Neural cell (in vitro differentiated cells): ENCODE results near the gene POPDC2. TPM values are rescaled to one million over a fixed set of nuclear protein-coding genes. Genes with fewer than 3 reads are reported as not detected.

Experiments used
- H2AFZ ChIP-seq: fragments of 200-600, 300-800 bp; sonication (generic), shearing (Covaris generic); 2 replicates; pipeline ENCODE4 v1.6.0; 2014; ENCODE audit warnings: low read depth, mild to moderate bottlenecking, antibody characterized with exemption, low read length, moderate library complexity
- H3F3A ChIP-seq: fragments of 200-600 bp; shearing (Covaris generic); 2 replicates; pipeline ENCODE4 v1.6.1; 2016; ENCODE audit warnings: mild to moderate bottlenecking, moderate library complexity, mixed read lengths, antibody characterized with exemption, low read length; ENCODE audit not compliant: insufficient read depth, poor library complexity, severe bottlenecking
- H3K27ac ChIP-seq: fragments of 200-600, 300-800 bp; sonication (generic), shearing (Covaris generic); 2 replicates; pipeline ENCODE4 v1.5.1; 2014; ENCODE audit warnings: mild to moderate bottlenecking, low read length, moderate library complexity
- H3K27me3 ChIP-seq: fragments of 300-800, 200-600 bp; sonication (generic), shearing (Covaris generic); 2 replicates; pipeline ENCODE4 v1.6.0; 2014; ENCODE audit warnings: mild to moderate bottlenecking, low read depth, low read length, moderate library complexity; ENCODE audit not compliant: insufficient read depth
- H3K36me3 ChIP-seq: fragments of 300-800, 200-600 bp; sonication (generic), shearing (Covaris generic); 2 replicates; pipeline ENCODE4 v1.5.1; 2014; ENCODE audit warnings: mild to moderate bottlenecking, antibody characterized with exemption, low read length, moderate library complexity; ENCODE audit not compliant: insufficient read depth
- H3K4me2 ChIP-seq: fragments of 300-800, 200-600 bp; sonication (generic), shearing (Covaris generic); 2 replicates; pipeline ENCODE4 v1.6.0; 2014; ENCODE audit warnings: mild to moderate bottlenecking, low read length
- H3K4me3 ChIP-seq: fragments of 300-800, 200-600 bp; sonication (generic), shearing (Covaris generic); 2 replicates; pipeline ENCODE4 v1.5.1; 2014; ENCODE audit warnings: mild to moderate bottlenecking, low read length, moderate library complexity
- H3K79me2 ChIP-seq: fragments of 200-600 bp; shearing (Covaris generic); replicated peaks from 2 replicates; pipeline ENCODE4 v1.6.0; 2014; ENCODE audit warnings: mild to moderate bottlenecking, low read length, moderate library complexity; ENCODE audit not compliant: insufficient read depth
- H3K9ac ChIP-seq: fragments of 300-800, 200-600 bp; sonication (generic), shearing (Covaris generic); 2 replicates; pipeline ENCODE4 v1.6.1; 2016; ENCODE audit warnings: mild to moderate bottlenecking, low read length, mixed read lengths
- H3K9me2 ChIP-seq: fragments of 200-600 bp; shearing (Covaris generic); 2 replicates; pipeline ENCODE4 v1.6.1; 2016; ENCODE audit warnings: mild to moderate bottlenecking, low read length, mixed read lengths; ENCODE audit not compliant: insufficient read depth
- H3K9me3 ChIP-seq: fragments of 200-600, 300-800 bp; sonication (generic), shearing (Covaris generic); 2 replicates; pipeline ENCODE4 v1.6.1; 2016; ENCODE audit warnings: mild to moderate bottlenecking, mixed run types, low read length, moderate library complexity, mixed read lengths
- H4K20me1 ChIP-seq: fragments of 200-600 bp; shearing (Covaris generic); 2 replicates; pipeline ENCODE4 v1.6.1; 2016; ENCODE audit warnings: mild to moderate bottlenecking, mixed run types; ENCODE audit not compliant: insufficient read depth
- EP300 ChIP-seq: fragments of 450-650 bp; conservative IDR thresholded peaks from 2 replicates; pipeline ENCODE4 v1.6.1; 2014; ENCODE audit warnings: antibody characterized with exemption, mild to moderate bottlenecking, moderate library complexity; ENCODE audit not compliant: poor library complexity, severe bottlenecking
- EZH2 ChIP-seq: fragments of 200-600, 300-800 bp; shearing (Covaris generic), sonication (generic); IDR thresholded peaks from 2 replicates; pipeline ENCODE4 v1.6.1; 2014; ENCODE audit warnings: antibody characterized with exemption, low read length, borderline replicate concordance, mild to moderate bottlenecking; ENCODE audit not compliant: insufficient read depth, poor library complexity, severe bottlenecking
- MXI1 ChIP-seq: fragments of 450-650 bp; conservative IDR thresholded peaks from 2 replicates; pipeline ENCODE4 v1.6.1; 2014; ENCODE audit warnings: antibody characterized with exemption, mild to moderate bottlenecking; ENCODE audit not compliant: poor library complexity, severe bottlenecking
- POLR2AphosphoS5 ChIP-seq: IDR thresholded peaks from 2 replicates; pipeline ENCODE4 v1.6.1; 2012
- RAD21 ChIP-seq: fragments of 450-650 bp; conservative IDR thresholded peaks from 2 replicates; pipeline ENCODE4 v1.6.1; 2014; ENCODE audit warnings: antibody characterized with exemption, mild to moderate bottlenecking, moderate library complexity
- SMC3 ChIP-seq: fragments of 450-650 bp; conservative IDR thresholded peaks from 2 replicates; pipeline ENCODE4 v1.6.1; 2014; ENCODE audit warnings: antibody characterized with exemption, mild to moderate bottlenecking, moderate library complexity; ENCODE audit not compliant: poor library complexity
- TAF1 ChIP-seq: IDR thresholded peaks from 2 replicates; pipeline ENCODE4 v1.6.1; 2012; ENCODE audit warnings: low read depth
- polyA plus RNA-seq: library from polyadenylated mRNA; depleted of rRNA; stranded (reverse); fragments of >200 nt; gene quantifications from 2 replicates; pipeline ENCODE4 v1.2.3, GENCODE V29; 2014
- TF ChIP-seq, protein P1 (sequence below): fragments of 450-650 bp; IDR thresholded peaks from 2 replicates; pipeline ENCODE4 v1.5.1; 2014; ENCODE audit warnings: antibody characterized with exemption, mild to moderate bottlenecking, moderate library complexity; ENCODE audit not compliant: poor library complexity, severe bottlenecking
- TF ChIP-seq, protein P2 (sequence below): IDR thresholded peaks from 2 replicates; pipeline ENCODE4 v1.6.1; 2012; ENCODE audit warnings: borderline replicate concordance

POPDC2 gene
- polyA plus RNA-seq, 1 donor from 2014 or later = 3.4 TPM

DNA sequence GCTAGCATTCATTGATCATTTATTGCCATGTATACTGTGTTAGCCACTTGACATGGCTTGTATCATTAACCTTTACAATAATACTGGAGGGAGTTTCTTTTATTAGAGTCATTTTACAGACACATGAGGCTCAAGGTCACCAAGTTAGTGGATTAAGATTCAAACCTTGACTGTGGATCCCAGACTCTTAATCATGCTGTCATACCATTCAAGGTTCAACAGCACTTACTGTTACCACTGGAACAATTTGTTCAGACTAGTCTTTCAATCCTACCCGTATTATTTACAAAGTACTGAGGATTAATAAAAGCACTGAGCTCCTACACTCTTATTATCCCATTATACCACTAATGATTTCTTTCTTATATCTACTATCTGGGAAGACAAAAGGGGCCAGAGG lies 15.6 kb upstream of the POPDC2 start:
- peak overlapping the region; percentile 76 for H3K4me2 ChIP-seq
- peak overlapping the region; percentile 79 for H3K4me3 ChIP-seq
- H3K79me2 ChIP-seq = peaks cover 15% of the 10 kb centered on the region
- H2AFZ ChIP-seq = no peak overlapping the region
- H3F3A ChIP-seq = no peaks in the 10 kb centered on the region
- H3K36me3 ChIP-seq = no peaks in the 10 kb centered on the region
- no peak overlapping the region for H3K27ac ChIP-seq
- no peaks in the 10 kb centered on the region for H3K27me3 ChIP-seq
- no peaks in the 10 kb centered on the region for H3K9me2 ChIP-seq
- H3K9me3 ChIP-seq = no peaks in the 10 kb centered on the region
- peak overlapping the region; percentile 67 for H3K9ac ChIP-seq
- no peaks in the 10 kb centered on the region for H4K20me1 ChIP-seq
- TF ChIP-seq TAF1 (no peak), EP300 (no peak), POLR2AphosphoS5 (no peak), EZH2 (no peak), MXI1 (no peak), SMC3 (no peak), RAD21 (no peak)
- TF ChIP-seq, protein P1, sequence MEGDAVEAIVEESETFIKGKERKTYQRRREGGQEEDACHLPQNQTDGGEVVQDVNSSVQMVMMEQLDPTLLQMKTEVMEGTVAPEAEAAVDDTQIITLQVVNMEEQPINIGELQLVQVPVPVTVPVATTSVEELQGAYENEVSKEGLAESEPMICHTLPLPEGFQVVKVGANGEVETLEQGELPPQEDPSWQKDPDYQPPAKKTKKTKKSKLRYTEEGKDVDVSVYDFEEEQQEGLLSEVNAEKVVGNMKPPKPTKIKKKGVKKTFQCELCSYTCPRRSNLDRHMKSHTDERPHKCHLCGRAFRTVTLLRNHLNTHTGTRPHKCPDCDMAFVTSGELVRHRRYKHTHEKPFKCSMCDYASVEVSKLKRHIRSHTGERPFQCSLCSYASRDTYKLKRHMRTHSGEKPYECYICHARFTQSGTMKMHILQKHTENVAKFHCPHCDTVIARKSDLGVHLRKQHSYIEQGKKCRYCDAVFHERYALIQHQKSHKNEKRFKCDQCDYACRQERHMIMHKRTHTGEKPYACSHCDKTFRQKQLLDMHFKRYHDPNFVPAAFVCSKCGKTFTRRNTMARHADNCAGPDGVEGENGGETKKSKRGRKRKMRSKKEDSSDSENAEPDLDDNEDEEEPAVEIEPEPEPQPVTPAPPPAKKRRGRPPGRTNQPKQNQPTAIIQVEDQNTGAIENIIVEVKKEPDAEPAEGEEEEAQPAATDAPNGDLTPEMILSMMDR = no peak
- TF ChIP-seq, protein P2, sequence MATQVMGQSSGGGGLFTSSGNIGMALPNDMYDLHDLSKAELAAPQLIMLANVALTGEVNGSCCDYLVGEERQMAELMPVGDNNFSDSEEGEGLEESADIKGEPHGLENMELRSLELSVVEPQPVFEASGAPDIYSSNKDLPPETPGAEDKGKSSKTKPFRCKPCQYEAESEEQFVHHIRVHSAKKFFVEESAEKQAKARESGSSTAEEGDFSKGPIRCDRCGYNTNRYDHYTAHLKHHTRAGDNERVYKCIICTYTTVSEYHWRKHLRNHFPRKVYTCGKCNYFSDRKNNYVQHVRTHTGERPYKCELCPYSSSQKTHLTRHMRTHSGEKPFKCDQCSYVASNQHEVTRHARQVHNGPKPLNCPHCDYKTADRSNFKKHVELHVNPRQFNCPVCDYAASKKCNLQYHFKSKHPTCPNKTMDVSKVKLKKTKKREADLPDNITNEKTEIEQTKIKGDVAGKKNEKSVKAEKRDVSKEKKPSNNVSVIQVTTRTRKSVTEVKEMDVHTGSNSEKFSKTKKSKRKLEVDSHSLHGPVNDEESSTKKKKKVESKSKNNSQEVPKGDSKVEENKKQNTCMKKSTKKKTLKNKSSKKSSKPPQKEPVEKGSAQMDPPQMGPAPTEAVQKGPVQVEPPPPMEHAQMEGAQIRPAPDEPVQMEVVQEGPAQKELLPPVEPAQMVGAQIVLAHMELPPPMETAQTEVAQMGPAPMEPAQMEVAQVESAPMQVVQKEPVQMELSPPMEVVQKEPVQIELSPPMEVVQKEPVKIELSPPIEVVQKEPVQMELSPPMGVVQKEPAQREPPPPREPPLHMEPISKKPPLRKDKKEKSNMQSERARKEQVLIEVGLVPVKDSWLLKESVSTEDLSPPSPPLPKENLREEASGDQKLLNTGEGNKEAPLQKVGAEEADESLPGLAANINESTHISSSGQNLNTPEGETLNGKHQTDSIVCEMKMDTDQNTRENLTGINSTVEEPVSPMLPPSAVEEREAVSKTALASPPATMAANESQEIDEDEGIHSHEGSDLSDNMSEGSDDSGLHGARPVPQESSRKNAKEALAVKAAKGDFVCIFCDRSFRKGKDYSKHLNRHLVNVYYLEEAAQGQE = no peak

DNA sequence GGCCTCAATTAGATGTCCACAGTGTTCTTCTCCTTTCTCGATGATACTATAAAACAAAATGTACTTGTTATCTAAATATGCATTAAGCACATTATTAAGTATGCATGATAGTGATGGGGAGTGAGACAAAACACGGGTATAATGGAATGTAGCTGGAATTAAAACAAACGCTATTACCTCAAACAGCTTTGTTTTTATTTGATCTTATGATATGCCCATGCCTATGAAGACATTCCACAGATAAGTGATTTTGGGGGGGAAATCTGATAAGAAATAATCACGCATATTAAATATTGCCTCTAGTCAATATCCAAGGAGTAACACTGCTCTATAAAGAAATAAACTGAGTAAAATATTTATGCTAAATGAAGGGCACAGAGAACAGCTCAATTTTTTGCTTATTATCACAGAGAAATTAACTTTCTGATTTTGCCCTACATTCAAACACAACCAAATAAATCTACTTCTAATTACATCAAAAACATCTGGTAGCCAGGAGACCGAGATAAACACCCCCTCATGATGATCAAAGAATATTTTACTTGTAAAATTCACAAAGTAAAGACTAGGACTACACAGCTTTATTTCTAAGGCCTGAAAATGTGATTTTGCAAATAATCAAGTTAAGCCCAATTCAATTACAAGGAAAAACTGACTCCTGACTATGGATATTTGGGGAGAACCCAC lies 14.9 kb upstream of the POPDC2 start:
- Histone ChIP-seq H3K79me2 (peaks cover 15% of the 10 kb centered on the region), H4K20me1 (no peaks in the 10 kb centered on the region), H2AFZ (no peak overlapping the region), H3K9me2 (no peaks in the 10 kb centered on the region), H3K36me3 (no peaks in the 10 kb centered on the region), H3K27me3 (no peaks in the 10 kb centered on the region), H3K4me3 (peak overlapping the region; percentile 79), H3K27ac (no peak overlapping the region), H3K4me2 (peak overlapping the region; percentile 76), H3K9me3 (no peaks in the 10 kb centered on the region), H3K9ac (no peak overlapping the region), H3F3A (no peaks in the 10 kb centered on the region)
- TF ChIP-seq SMC3 = no peak
- no peak for TF ChIP-seq POLR2AphosphoS5
- TF ChIP-seq EZH2 = no peak
- TF ChIP-seq, protein P2 = no peak
- TF ChIP-seq MXI1 = no peak
- TF ChIP-seq RAD21 = no peak
- TF ChIP-seq EP300 = no peak
- TF ChIP-seq, protein P1 = no peak
- TF ChIP-seq TAF1 = no peak
